IPS-20b (cell line): Measurements from ENCODE around the gene CCDC141.
"Not testable (repeated sequence)": the region's sequence is repeated elsewhere in the genome, so short reads cannot be mapped to it uniquely, and the experiment has no call there.

Experiments
- H3K27ac ChIP-seq: one replicate; pipeline ENCODE4 v1.5.1; 2013; ENCODE audit warnings: low read length
- H3K27me3 ChIP-seq: 2 replicates; pipeline ENCODE4 v1.6.1; 2013; ENCODE audit warnings: mild to moderate bottlenecking, low read length, inconsistent platforms; ENCODE audit not compliant: insufficient read depth
- H3K36me3 ChIP-seq: 2 replicates; pipeline ENCODE4 v1.6.1; 2013; ENCODE audit warnings: low read depth, mild to moderate bottlenecking, inconsistent platforms, low read length, moderate library complexity; ENCODE audit not compliant: insufficient read depth
- H3K4me1 ChIP-seq: 2 replicates; pipeline ENCODE4 v1.6.1; 2013; ENCODE audit warnings: mild to moderate bottlenecking, control low read depth, inconsistent platforms, low read length, moderate library complexity; ENCODE audit not compliant: insufficient read depth
- H3K4me3 ChIP-seq: 2 replicates; pipeline ENCODE4 v1.5.1; 2013; ENCODE audit warnings: mild to moderate bottlenecking, low read length, inconsistent platforms
- H3K9ac ChIP-seq: 2 replicates; pipeline ENCODE4 v1.6.1; 2013; ENCODE audit warnings: low read depth, mild to moderate bottlenecking, inconsistent platforms, low read length, moderate library complexity
- H3K9me3 ChIP-seq: 2 replicates; pipeline ENCODE4 v1.6.1; 2013; ENCODE audit warnings: mild to moderate bottlenecking, low read depth, low read length, inconsistent platforms; ENCODE audit not compliant: insufficient read depth

Gene CCDC141

DNA sequence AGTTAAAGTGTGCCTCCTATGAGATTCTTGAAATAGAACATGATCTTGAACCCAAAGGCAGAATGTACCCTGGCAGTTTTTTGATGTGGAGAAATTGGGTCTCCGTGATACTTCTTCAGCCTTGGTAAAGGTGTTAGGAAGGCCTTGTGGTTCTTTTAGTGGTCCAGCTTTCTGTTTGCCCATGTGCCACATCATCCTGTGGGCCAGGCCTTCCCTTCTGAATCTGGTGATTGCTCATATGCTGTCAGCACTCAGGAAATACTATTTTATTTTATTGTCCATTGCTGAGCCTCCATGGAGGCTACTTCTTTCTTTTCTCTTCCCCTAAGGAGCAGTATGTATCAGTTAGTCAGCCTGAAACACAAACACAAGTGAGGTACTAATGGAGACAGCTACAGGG is 52.9 kb downstream of the CCDC141 start:
- H3K27me3 ChIP-seq, result no peaks in the 10 kb centered on the region
- no peak overlapping the region for H3K4me3 ChIP-seq
- no peaks in the 10 kb centered on the region for H3K4me1 ChIP-seq
- peaks cover 20% of the 10 kb centered on the region for H3K9me3 ChIP-seq
- H3K27ac ChIP-seq, result no peak overlapping the region
- H3K9ac ChIP-seq, result no peak overlapping the region
- no peaks in the 10 kb centered on the region for H3K36me3 ChIP-seq

DNA sequence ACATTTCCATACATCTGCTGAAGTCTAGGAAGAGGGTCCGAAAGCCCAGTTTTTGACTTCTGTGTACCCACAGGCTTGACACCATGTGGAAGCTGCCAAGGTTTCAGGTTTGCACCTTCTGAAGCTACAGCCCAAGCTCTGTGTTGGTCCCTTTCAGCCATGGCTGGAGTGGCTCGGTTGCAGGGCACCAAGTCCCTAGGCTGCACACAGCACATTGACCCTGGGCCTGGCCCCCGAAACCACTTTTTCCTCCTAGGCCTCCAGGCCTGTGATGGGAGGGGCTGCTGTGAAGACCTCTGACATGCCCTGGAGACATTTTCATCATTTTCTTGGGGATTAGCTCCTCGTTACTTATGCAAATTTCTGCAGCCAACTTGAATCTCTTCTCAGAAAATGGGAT is 55.7 kb downstream of the CCDC141 start:
- Histone ChIP-seq H3K27ac (no peak overlapping the region), H3K27me3 (no peaks in the 10 kb centered on the region), H3K9me3 (peaks cover 20% of the 10 kb centered on the region), H3K36me3 (no peaks in the 10 kb centered on the region), H3K9ac (no peak overlapping the region), H3K4me1 (no peaks in the 10 kb centered on the region), H3K4me3 (no peak overlapping the region)

DNA sequence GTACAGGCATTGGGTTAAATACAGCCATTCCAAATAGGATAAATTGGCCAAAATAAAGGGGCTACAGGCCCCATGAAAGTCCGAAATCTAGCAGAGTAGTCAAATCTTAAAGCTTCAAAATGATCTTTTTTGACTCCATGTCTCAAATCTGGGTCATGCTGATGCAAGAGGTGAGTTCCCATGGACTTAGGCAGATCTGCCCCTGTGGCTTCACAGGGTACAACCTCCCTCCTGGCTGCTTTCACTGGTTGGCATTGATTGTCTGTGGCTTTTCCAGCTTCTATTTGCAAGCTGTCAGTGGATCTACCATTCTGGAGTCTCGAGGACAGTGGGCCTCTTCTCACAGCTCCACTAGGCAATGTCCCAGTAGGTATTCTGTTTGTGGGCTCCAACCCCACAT is 56.1 kb downstream of the CCDC141 start:
- no peaks in the 10 kb centered on the region for H3K36me3 ChIP-seq
- H3K9ac ChIP-seq, result no peak overlapping the region
- peaks cover 20% of the 10 kb centered on the region for H3K9me3 ChIP-seq

DNA sequence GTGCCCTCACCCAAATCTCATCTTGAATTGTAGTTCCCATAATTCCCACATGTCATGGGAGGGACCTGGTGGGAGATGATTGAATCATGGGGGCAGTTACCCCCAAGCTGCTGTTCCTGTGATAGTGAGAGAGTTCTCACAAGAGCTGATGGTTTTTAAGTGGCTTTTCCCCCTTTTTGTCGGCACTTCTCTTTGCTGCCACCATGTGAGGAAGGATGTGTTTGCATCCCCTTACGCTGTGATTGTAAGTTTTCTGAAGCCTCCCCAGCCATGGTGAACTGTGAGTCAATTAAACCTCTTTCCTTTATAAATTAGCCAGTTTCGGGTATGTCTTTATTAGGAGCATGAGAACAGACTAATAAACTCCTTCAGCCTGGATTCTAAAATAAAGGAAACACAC is 57.2 kb downstream of the CCDC141 start:
- H3K4me1 ChIP-seq, H3K36me3 ChIP-seq, H3K4me3 ChIP-seq, H3K9ac ChIP-seq, H3K27me3 ChIP-seq, H3K27ac ChIP-seq: not testable (repeated sequence)
- H3K9me3 ChIP-seq, result peaks cover 20% of the 10 kb centered on the region

More for the DNA sequence above, 56.1 kb downstream of the CCDC141 start:
- Histone ChIP-seq H3K4me3 (no peak overlapping the region), H3K27me3 (no peaks in the 10 kb centered on the region), H3K4me1 (no peaks in the 10 kb centered on the region), H3K27ac (no peak overlapping the region)

DNA sequence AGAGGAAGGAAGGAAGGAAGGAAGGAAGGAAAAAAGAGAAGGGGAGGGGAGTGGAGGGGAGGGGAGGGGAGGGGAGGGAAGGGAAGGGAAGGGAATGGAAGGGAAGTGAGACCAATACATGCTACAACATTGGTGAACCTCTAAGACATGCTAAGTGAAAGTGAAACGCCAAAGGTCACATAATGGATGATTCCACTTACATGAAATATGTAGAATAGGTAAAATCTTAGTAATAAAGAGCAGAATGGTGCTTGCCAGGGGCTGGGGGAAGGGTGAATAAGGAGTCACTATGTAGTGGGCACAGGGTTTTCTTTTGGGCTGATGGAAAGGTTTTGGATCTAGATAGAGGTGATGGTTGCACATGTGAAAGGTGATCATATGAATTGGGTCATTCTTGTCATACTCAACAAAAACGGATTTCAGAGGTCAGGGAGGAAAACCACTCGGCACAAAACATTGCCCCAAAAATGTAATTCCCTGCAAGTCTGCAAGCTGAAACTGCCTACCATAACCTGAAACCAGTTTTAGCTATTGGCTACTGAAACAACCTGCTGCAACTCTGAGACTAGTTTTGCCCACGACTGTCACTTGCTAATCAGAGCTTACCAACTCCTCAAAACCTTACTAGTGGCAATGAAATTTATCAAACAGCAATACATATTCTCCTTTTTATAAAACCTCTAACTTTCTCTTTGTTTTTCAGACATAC is 59.2 kb downstream of the CCDC141 start:
- no peaks in the 10 kb centered on the region for H3K27me3 ChIP-seq
- H3K36me3 ChIP-seq, result no peaks in the 10 kb centered on the region
- H3K9ac ChIP-seq, result no peak overlapping the region
- H3K9me3 ChIP-seq, result peaks cover 20% of the 10 kb centered on the region
- no peaks in the 10 kb centered on the region for H3K4me1 ChIP-seq
- H3K4me3 ChIP-seq, result no peak overlapping the region
- no peak overlapping the region for H3K27ac ChIP-seq

DNA sequence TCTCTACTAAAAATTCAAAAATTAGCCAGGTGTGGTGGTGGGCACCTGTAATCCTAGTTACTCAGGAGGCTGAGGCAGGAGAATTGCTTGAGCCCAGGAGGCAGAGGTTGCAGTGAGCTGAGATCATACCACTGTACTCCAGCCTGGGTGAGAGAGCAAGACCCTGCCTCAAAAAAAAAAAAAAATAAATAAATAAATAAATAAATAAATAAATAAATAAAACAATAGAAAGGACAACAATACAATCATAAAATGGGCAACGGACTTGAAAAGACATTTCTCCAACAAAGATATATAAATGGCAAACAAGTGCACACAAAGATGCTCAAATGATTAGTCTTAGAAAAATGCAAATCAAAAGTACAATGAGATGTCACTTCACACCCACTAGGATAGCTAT is 60.5 kb downstream of the CCDC141 start:
- H3K36me3 ChIP-seq, H3K9ac ChIP-seq, H3K27ac ChIP-seq, H3K4me3 ChIP-seq, H3K27me3 ChIP-seq, H3K4me1 ChIP-seq: not testable (repeated sequence)
- H3K9me3 ChIP-seq, result peaks cover 11% of the 10 kb centered on the region

DNA sequence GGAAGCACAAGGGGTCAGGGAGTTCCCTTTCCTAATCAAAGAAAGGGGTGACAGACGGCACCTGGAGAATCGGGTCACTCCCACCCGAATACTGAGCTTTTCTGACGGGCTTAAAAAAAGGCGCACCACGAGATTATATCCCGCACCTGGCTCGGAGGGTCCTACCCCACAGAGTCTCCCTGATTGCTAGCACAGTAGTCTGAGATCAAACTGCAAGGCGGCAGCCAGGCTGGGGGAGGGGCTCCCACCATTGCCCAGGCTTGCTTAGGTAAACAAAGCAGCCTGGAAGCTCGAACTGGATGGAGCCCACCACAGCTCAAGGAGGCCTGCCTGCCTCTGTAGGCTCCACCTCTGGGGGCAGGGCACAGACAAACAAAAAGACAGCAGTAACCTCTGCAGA is 67.3 kb downstream of the CCDC141 start:
- not testable (repeated sequence) for H3K27me3 ChIP-seq, H3K27ac ChIP-seq, H3K36me3 ChIP-seq, H3K9ac ChIP-seq, H3K9me3 ChIP-seq, H3K4me3 ChIP-seq, H3K4me1 ChIP-seq

DNA sequence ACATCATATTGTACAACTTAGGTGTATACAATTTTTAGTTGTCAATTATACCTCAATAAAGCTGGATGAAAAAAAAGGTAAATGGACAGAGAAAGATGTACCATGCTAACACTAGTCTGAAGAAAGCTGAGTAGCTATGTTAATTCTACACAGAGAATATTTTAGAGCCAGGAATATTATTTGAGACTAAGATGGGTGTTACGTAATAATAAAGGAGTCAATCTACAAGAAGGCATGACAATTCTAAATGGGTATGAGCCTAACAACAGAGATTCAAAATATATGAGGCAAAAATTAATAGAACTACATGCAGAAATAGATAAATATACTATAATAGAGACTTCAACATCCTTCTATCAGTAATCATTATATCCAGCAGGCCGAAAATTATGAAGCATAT is 69.1 kb downstream of the CCDC141 start:
- H3K4me3 ChIP-seq, result no peak overlapping the region
- no peaks in the 10 kb centered on the region for H3K4me1 ChIP-seq
- H3K9me3 ChIP-seq, result no peaks in the 10 kb centered on the region
- H3K9ac ChIP-seq, result no peak overlapping the region
- no peaks in the 10 kb centered on the region for H3K27me3 ChIP-seq
- H3K27ac ChIP-seq, result no peak overlapping the region
- no peaks in the 10 kb centered on the region for H3K36me3 ChIP-seq

DNA sequence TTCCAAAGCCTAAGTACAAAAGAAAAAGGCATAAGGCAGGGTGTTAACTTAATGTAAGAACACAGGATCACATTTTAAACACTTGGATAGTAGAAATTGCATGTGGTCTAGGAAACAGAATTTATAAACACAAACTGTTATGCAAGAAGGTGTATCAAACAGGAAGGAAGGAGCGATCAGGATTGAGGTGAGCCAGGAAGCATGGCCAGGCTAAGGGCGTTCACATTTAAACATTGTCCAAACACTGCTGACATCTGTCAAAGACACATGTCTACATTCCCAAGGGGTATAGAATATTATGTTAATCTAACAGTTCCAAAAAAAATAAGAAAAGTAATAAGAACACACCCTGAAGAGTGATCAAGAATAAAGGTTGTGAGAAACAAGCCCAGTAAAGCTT is 71.3 kb downstream of the CCDC141 start:
- Histone ChIP-seq H3K27me3 (no peaks in the 10 kb centered on the region), H3K9me3 (no peaks in the 10 kb centered on the region), H3K9ac (no peak overlapping the region), H3K27ac (no peak overlapping the region), H3K4me1 (peaks cover under 1% of the 10 kb centered on the region; the same call in 1 of the 2 replicates), H3K4me3 (no peak overlapping the region), H3K36me3 (no peaks in the 10 kb centered on the region)

DNA sequence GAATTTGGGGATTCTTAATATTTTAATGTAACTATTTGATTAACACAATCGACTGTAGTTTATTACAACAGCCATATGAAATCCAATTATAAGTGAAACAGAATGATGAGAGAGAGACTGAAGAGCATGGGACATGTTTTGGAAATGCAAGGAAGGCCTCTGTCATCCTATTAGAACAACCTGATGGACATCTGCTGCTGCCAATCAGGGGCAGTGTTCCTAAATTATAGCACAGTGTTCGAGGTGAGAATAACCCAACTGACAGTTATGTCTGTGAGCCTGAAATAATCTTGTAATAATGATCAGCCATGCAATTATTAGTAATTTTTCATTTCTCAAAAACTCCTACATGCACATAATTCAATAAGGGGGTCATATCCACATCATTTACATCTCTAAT is 73.6 kb downstream of the CCDC141 start:
- Histone ChIP-seq H3K4me3 (no peak overlapping the region), H3K9me3 (no peaks in the 10 kb centered on the region), H3K4me1 (peaks cover 4% of the 10 kb centered on the region; the same call in 1 of the 2 replicates), H3K36me3 (no peaks in the 10 kb centered on the region), H3K27ac (no peak overlapping the region), H3K9ac (no peak overlapping the region), H3K27me3 (no peaks in the 10 kb centered on the region)

DNA sequence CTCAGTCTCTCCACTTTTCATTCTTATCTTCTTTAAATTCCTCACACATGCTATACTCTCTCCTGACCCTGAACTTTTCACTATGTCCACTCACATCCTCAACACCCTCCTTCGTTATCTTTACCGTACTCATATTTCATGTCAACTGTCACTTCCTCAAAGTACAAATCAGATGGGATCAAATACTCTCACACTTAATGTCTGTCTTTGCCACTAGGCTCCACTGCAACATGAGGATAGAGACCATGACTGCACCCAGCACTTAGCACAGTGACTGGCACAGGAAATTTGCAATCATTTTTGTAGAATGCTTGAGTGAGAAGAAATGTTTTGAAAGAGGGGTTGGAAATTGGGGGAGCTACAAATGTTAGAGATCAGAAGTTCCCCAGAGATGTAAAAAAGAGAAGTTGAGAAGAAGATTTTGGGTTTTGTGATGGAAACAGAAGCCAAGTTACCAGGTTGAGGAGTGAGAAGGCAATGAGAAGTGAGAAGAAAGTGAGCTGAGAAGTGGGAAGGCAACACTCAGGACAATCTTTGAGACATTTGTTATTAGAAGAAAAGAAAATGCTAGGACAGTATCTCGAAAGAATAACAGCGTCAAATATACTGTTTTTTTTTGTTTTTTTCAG is 87.0 kb downstream of the CCDC141 start:
- peaks cover 12% of the 10 kb centered on the region; the same call in 1 of the 2 replicates for H3K4me1 ChIP-seq
- H3K9ac ChIP-seq, result no peak overlapping the region
- no peaks in the 10 kb centered on the region for H3K27me3 ChIP-seq
- no peak overlapping the region for H3K4me3 ChIP-seq
- no peaks in the 10 kb centered on the region for H3K36me3 ChIP-seq
- H3K27ac ChIP-seq, result no peak overlapping the region
- H3K9me3 ChIP-seq, result no peaks in the 10 kb centered on the region

DNA sequence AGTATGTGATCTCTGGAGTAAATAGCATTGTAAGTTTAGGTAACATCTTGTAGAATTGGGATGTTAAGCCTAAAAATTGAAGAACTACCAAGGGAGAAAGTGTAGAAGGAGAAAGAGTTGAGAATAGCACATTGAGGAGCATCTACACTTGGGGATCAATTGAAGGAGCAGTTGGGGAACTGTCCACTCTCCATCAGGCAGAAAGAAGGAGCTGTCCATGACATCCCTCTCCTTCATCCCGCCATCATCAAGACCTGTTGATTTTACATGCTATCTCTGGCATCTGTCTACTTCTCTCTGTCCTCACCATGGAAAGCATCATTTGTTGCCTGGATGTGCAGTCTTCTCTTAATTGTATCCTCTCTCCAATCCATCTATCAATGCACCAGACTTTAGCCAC is 87.8 kb downstream of the CCDC141 start:
- no peak overlapping the region for H3K9ac ChIP-seq
- no peak overlapping the region for H3K27ac ChIP-seq
- H3K4me1 ChIP-seq, result peaks cover 12% of the 10 kb centered on the region; the same call in 1 of the 2 replicates
- no peaks in the 10 kb centered on the region for H3K9me3 ChIP-seq
- no peaks in the 10 kb centered on the region for H3K36me3 ChIP-seq
- no peak overlapping the region for H3K4me3 ChIP-seq
- no peaks in the 10 kb centered on the region for H3K27me3 ChIP-seq
